ENCODE data around the gene CENATAC.
"Not testable (repeated sequence)": the region's sequence is repeated elsewhere in the genome, so short reads cannot be mapped to it uniquely, and the experiment has no call there.

The CENATAC gene

DNA sequence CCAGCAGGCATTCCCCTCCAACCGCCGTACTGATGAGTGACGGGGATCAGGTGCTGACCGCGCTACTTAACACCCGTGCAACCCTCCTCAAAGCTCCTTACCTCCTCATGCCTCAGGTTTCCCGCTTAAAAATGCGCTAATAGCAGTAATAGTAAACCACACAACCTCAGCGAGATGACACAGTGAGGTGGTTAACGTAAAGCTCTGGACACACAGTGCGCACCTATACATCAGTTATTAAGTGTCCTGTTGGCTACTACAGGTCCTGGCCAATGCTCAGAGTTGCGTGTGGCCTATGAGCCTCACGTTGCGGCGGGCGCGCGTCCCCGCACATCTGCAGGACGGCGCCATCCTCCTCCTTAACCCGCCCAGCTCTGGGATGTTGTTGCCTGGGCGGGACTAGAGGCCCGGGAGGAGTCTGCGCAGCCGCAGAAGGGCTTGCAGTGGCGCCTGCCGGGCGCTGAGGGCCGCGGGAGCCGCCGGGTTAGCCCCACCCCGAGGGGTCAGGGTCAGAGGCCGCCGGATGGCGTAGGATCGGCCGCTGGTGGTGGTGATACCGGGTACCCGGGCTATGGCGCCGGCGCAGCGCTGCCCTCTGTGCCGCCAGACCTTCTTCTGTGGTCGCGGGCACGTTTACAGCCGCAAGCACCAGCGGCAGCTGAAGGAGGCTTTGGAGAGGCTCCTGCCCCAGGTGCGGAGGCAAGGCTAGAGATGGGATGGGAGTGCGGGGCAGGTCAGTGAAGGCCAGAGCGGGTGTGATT, at the start of gene CENATAC:
Gene CENATAC, plus strand, starts transcription at position 512 of the 761 bp plus-strand sequence. Its CDS starts 60 bp downstream, at position 572.
- ChIA-PET POLR2A (interaction anchor here (1.7 kb wide), 1 partner anchor 20 kb away, joined by 4 read pairs; the partner anchor contains the start of genes RPS25 and TRAPPC4), CTCF (interaction anchor here (0.8 to 1.9 kb wide), 12 partner anchors 10 to 337 kb away, joined by 3 to 6 read pairs (median 3); partner anchors contain the start of genes HINFP, RPS25 and TRAPPC4)
- DNase-seq (ENCODE audit: extremely low spot score) = peak; percentile 99
- TF ChIP-seq, protein P1, sequence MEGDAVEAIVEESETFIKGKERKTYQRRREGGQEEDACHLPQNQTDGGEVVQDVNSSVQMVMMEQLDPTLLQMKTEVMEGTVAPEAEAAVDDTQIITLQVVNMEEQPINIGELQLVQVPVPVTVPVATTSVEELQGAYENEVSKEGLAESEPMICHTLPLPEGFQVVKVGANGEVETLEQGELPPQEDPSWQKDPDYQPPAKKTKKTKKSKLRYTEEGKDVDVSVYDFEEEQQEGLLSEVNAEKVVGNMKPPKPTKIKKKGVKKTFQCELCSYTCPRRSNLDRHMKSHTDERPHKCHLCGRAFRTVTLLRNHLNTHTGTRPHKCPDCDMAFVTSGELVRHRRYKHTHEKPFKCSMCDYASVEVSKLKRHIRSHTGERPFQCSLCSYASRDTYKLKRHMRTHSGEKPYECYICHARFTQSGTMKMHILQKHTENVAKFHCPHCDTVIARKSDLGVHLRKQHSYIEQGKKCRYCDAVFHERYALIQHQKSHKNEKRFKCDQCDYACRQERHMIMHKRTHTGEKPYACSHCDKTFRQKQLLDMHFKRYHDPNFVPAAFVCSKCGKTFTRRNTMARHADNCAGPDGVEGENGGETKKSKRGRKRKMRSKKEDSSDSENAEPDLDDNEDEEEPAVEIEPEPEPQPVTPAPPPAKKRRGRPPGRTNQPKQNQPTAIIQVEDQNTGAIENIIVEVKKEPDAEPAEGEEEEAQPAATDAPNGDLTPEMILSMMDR (IDR thresholded peaks at IDR 0.05; ENCODE audit: control extremely low read depth, extremely low read depth, low read depth, missing control alignments) = no peak

DNA sequence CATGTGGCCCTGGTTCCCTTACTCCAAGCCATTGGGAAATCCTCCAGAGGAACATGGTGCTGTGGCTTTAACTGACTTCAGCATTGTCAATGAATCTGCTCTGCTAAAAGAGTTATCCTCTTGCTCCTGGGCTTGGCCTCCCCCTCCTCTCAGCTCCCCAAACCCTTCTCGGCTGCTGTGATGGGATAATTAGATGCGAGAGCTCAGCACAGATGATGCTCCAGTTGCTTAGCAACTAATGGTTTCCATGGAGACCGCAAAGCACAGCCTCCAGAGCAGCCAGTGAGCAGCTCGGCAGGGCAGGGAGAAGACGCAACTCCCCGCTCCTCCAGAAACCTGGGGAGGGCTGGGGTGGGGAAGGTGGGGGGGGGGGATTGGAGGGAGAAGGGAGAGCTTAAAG, 44.7 kb upstream of the CENATAC start:
- TF ChIP-seq, protein P1 (IDR thresholded peaks at IDR 0.05; ENCODE audit: control extremely low read depth, extremely low read depth, low read depth, missing control alignments) = no peak
- POLR2A ChIA-PET = no interaction called here
- DNase-seq (ENCODE audit: extremely low spot score) = no peak
- CTCF ChIA-PET = interaction anchor here (0.7 to 1.7 kb wide), 8 partner anchors 10 to 293 kb away, joined by 3 to 5 read pairs (median 3); no protein-coding TSS in a partner anchor

DNA sequence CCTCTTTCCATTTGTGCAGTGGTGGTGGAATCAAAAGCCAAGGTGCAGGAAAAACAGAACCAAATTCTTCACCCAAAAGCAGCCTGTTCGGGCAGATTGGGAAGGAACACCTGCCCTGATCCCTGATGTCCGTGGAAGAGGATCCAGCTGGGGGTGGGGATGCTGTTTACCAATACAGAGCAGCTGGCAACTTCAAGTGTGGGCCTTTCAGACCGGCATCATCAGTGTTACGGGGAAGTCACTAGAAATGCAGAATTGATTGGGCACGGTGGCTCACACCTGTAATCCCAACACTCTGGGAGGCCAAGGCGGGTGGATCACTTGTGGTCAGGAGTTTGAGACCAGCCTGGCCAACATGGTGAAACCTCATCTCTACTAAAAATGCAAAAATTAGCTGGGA, 44.0 kb upstream of the CENATAC start:
- DNase-seq (ENCODE audit: extremely low spot score); POLR2A ChIA-PET: not testable (repeated sequence)
- CTCF ChIA-PET = interaction anchor here (1.2 to 4.4 kb wide), 3 partner anchors 41 to 264 kb away, joined by 3 to 37 read pairs (median 8); no protein-coding TSS in a partner anchor

DNA sequence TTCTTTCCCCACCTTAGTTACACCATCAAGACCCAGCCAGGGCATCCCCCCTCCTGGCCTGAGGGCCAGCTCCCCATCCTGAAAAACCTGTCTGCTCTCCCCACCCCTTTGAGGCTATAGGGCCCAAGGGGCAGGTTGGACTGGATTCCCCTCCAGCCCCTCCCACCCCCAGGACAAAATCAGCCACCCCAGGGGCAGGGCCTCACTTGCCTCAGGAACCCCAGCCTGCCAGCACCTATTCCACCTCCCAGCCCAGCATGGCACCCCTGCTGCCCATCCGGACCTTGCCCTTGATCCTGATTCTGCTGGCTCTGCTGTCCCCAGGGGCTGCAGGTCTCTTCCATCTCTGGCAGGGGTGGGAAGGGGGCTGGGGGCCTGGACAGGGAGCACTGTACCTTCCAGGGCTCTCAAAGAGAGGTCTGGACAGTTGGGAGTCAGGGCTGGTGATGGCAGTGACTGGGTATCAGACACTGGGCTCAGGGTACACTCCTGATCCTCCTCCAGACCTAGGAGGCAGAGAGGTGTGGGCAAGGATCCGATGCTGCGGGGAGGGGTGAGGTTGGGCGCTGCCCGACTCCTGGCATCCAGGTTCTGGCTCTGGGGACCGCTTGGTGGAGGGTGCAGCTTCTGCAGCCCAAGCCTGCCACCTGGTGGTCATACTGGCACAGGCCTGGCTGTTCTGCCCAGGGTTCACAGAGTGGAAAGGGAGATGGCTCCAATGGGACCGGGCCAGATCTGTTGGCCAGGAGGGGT, 41.7 kb upstream of the CENATAC start, which contains the start of gene UPK2:
Gene UPK2, plus strand, starts transcription at position 205 of the 753 bp plus-strand sequence. Its CDS starts 53 bp downstream, at position 258.
- ChIA-PET POLR2A (no interaction called here), CTCF (interaction anchor here (0.9 to 4.7 kb wide), 27 partner anchors 9 to 361 kb away, joined by 3 to 37 read pairs (median 4); partner anchors contain the start of genes CENATAC and PHLDB1)
- DNase-seq (ENCODE audit: extremely low spot score) = peak; percentile 94
- TF ChIP-seq, protein P1 (IDR thresholded peaks at IDR 0.05; ENCODE audit: control extremely low read depth, extremely low read depth, low read depth, missing control alignments) = peak; percentile 99

GRCh38 chr11:118956847-118957469, 41.0 kb upstream of the CENATAC start:
- TF ChIP-seq, protein P1 (IDR thresholded peaks at IDR 0.05; ENCODE audit: control extremely low read depth, extremely low read depth, low read depth, missing control alignments) = no peak
- POLR2A ChIA-PET = no interaction called here
- CTCF ChIA-PET = interaction anchor here (0.9 to 4.7 kb wide), 28 partner anchors 8 to 362 kb away, joined by 3 to 37 read pairs (median 4); partner anchors contain the start of gene CENATAC
- no peak for DNase-seq (ENCODE audit: extremely low spot score)

DNA sequence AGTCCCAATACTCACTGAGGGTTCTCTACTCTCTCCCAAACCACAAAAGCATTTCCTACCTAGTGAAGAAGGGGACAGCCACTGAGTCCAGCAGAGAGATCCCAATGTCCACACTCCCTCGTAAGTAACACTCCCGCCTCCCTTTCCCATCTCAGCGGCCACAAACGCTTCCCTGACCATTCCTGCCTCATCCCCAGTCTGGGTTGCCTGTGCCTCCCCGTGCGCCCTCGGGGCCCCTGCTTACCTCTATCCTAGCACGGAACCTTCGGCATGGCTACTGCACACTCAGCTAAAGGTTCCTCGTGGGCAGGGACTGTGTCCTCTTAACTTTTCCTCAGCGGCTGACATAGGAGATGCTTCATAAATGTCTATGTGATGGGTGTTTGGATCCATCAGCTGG, 40.4 kb upstream of the CENATAC start:
- TF ChIP-seq, protein P1 (IDR thresholded peaks at IDR 0.05; ENCODE audit: control extremely low read depth, extremely low read depth, low read depth, missing control alignments) = no peak
- POLR2A ChIA-PET = no interaction called here
- CTCF ChIA-PET = interaction anchor here (0.9 to 4.7 kb wide), 24 partner anchors 7 to 350 kb away, joined by 3 to 37 read pairs (median 6); partner anchors contain the start of genes BCL9L and CENATAC
- no peak for DNase-seq (ENCODE audit: extremely low spot score)
